Thoracic aorta (tissue), 2 donors: ENCODE measurements around the gene CERS1. TPM values are rescaled to one million over a fixed set of nuclear protein-coding genes. Genes with fewer than 3 reads are reported as not detected.

Source experiments
- ATAC-seq: fragments of 150-250 bp; one replicate; pipeline ENCODE4 v1.8.0; 2017; ENCODE audit warnings: low read depth; ENCODE audit not compliant: insufficient number of reproducible peaks, low FRiP score
- DNase-seq: peaks from one replicate; pipeline ENCODE4 v3.0.0-alpha.2; 2020; ENCODE audit warnings: low spot score
- H3K27ac ChIP-seq, 2 donors: fragments of 200-600 bp; sonication (generic); 1 replicate in 1 of 2; 2 replicates in 1 of 2; pipeline ENCODE4 v1.5.1; 2016; ENCODE audit warnings: mild to moderate bottlenecking in 2 of 2, moderate library complexity in 2 of 2
- H3K27me3 ChIP-seq: fragments of 200-600 bp; sonication (generic); replicated peaks from 2 replicates; pipeline ENCODE4 v1.6.0; 2016; ENCODE audit warnings: mild to moderate bottlenecking; ENCODE audit not compliant: insufficient read depth
- H3K36me3 ChIP-seq: fragments of 200-600 bp; sonication (generic); one replicate; pipeline ENCODE4 v1.5.1; 2016
- H3K4me1 ChIP-seq, 2 donors: fragments of 200-600 bp; sonication (generic); 1 replicate in 1 of 2; 2 replicates in 1 of 2; pipeline versions ENCODE4 v1.5.1 to v1.6.0; 2016; ENCODE audit warnings: low read depth in 2 of 2, mild to moderate bottlenecking in 1 of 2; ENCODE audit not compliant: control insufficient read depth in 1 of 2
- H3K4me3 ChIP-seq: fragments of 200-600 bp; sonication (generic); 2 replicates; pipeline ENCODE4 v1.5.1; 2016; ENCODE audit warnings: mild to moderate bottlenecking
- H3K9me3 ChIP-seq: fragments of 200-600 bp; sonication (generic); 2 replicates; pipeline ENCODE4 v1.5.1; 2016
- total RNA-seq, 2 donors: library from RNA; depleted of rRNA; stranded (reverse); fragments of >200 nt; gene quantifications; one replicate each; pipeline versions ENCODE4 v1.1.0 to v1.2.3, GENCODE V29; 2016
- TF ChIP-seq, protein P1 (sequence below): fragments of 200-600 bp; sonication (generic); IDR thresholded peaks from one replicate; pipeline ENCODE4 v1.5.1; 2019; ENCODE audit warnings: antibody characterized with exemption

CERS1 gene
- total RNA-seq, 2 donors from 2014 or later = 1.1 to 1.7 TPM

DNA sequence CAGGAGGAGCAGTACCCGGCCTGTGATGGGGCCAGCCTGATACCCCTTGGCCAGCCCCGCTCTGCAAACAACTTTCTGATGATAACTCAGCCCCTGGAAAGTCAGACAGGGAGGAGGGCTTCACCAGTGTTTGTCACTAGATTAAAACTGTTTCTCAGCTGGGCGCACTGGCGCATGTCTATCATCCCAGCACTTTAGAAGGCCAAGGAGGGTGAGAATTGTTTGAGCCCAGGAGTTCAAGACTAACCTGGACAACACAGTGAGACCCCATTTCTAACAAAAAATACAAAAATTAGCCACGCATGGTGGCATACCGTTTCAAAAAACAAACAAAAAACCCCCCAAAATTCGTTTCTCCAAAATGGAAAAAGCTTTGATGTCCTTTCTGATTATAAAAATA, 5.5 kb upstream of the CERS1 start:
- H3K36me3 ChIP-seq = peaks cover 49% of the 10 kb centered on the region
- peaks cover 2 to 3% of the 10 kb centered on the region in 2 donors for H3K4me1 ChIP-seq
- ATAC-seq (no peak), DNase-seq (no peak)
- H3K9me3 ChIP-seq = no peaks in the 10 kb centered on the region
- TF ChIP-seq, protein P1, sequence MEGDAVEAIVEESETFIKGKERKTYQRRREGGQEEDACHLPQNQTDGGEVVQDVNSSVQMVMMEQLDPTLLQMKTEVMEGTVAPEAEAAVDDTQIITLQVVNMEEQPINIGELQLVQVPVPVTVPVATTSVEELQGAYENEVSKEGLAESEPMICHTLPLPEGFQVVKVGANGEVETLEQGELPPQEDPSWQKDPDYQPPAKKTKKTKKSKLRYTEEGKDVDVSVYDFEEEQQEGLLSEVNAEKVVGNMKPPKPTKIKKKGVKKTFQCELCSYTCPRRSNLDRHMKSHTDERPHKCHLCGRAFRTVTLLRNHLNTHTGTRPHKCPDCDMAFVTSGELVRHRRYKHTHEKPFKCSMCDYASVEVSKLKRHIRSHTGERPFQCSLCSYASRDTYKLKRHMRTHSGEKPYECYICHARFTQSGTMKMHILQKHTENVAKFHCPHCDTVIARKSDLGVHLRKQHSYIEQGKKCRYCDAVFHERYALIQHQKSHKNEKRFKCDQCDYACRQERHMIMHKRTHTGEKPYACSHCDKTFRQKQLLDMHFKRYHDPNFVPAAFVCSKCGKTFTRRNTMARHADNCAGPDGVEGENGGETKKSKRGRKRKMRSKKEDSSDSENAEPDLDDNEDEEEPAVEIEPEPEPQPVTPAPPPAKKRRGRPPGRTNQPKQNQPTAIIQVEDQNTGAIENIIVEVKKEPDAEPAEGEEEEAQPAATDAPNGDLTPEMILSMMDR = no peak
- no peak overlapping the region for H3K4me3 ChIP-seq
- no peaks in the 10 kb centered on the region for H3K27me3 ChIP-seq
- no peak overlapping the region for H3K27ac ChIP-seq

DNA sequence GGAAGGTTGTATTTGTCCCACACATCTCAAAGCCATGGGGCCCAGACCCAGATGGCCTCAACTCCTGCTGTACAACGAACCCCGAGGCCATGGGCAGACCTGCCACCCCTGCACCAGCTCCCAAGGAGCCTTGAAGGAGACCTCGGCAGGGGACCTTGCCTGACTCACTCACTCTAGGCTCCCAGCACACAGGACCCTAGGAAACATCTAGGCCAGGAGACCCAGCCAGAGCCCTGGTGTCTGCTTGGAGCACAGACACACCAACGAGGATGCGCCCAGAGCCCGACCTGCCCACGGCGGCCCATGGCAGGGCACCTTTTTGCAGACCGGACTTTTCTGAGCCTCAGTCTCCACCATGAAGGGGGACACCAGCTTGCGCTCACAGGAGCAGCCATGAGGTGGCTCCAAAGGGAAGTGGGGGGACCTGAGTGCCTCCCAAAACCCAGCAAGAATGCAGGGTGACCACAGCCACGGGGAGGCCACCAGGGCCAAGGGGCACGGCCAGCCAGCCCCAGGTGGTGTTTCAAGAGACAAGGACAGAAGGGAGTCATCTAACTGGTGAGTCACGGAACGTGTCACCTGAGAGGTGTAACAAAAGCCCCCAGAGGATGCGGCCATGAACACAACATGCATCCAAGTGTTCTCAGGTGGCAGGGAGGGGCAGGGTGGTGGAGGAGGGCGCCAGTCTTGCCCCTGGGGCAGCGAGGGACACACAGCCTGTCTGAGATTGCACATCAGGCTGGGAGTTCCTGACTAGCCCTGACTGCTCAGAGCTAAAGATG, 4.9 kb upstream of the CERS1 start:
- DNase-seq (no peak), ATAC-seq (no peak)
- Histone ChIP-seq H3K27ac (no peak overlapping the region), H3K27me3 (no peaks in the 10 kb centered on the region), H3K36me3 (peaks cover 43% of the 10 kb centered on the region), H3K4me3 (no peak overlapping the region), H3K9me3 (no peaks in the 10 kb centered on the region), H3K4me1 (peaks cover 3 to 6% of the 10 kb centered on the region in 2 donors)
- TF ChIP-seq, protein P1 = no peak

DNA sequence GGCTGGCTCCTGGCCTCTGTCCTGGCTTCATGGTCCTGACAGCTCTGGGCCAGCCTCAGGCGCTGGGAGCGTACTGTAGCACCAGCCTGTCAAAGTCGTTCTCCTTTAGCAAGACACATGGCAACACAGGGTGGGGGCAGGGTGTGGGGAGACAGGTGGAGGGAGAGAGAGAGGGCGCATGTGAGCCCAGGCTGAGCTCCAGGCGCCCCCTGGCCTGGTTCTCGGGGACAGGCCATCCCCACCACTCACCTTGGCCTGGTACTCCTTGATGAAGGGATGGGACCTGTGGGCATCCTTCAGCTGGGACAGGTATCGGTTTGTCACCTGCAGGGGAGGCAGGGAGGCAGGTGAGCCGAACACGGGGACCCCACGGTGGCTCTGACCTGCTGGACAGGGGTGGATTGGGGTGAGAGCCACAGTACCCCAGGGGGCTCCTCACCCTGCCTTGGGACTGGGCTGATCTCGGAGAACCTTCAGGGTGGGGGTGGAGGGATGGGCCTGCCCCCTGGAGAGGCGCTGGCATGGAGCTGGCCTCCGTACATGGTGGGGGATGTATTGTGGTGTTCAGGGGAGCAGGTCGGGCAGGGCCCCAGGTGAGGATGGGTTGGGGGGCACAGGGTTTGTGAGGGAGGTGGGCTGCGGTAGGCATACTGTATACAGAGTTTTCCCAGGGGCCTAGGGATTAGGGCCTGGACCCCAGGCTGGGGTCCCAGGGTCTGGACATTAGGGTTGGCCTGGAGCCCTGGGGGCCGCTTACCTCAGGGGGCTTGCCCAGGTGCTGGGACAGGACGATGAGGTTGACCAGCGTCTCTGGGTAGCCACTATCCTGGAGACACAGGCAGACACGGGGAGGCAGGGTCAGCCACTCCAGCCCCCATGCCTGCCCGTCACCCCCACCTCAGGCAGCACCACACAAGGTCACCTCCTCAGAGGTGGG, 3.9 kb upstream of the CERS1 start:
- Histone ChIP-seq H3K9me3 (no peaks in the 10 kb centered on the region), H3K27me3 (no peaks in the 10 kb centered on the region), H3K4me3 (no peak overlapping the region), H3K36me3 (peaks cover 33% of the 10 kb centered on the region), H3K4me1 (peaks cover 3 to 15% of the 10 kb centered on the region in 2 donors), H3K27ac (no peak overlapping the region)
- TF ChIP-seq, protein P1 = no peak
- ATAC-seq = no peak
- no peak for DNase-seq

DNA sequence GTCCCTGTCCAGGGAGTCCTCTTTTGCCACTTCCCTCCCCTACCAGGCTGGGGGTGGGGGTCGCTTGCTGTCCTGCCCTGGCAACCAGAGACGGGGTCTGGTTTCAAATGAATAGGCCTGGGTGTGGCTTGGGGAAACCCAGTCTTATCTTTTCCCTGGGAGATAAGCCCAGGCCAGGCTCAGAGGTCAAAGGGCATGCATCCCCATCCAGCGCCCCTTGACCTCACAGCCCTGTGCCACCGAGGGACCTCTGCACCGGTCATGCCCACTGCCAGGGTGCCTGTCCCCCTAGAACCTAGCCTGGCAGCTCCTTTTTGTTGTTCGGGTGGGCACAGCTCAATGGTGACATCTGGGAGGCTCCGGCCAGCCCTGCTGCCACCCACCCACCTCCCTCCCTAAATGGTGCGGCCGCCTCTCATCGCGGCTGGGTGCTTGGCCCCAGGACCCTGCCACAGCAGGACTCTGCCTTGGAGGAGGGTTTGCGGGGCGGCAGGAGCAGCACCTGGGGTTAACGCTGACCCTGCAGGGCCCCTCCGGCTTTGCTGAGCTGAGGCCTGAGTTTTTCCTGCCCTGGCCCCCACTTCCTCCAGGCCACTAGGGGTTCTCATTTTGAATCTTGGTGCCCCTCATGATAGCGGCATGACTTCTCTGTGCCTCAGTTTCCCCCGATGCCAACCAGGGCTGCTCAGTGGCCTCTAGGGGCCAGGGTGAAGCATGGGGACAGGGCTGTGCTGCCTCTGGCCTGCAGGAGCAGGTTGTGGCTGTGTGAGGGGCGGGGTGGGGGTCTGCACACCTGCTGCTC, 2.9 kb upstream of the CERS1 start:
- Histone ChIP-seq H3K27me3 (no peaks in the 10 kb centered on the region), H3K4me1 (peaks cover 3 to 21% of the 10 kb centered on the region in 2 donors), H3K4me3 (no peak overlapping the region), H3K36me3 (peaks cover 28% of the 10 kb centered on the region), H3K27ac (no peak overlapping the region), H3K9me3 (no peaks in the 10 kb centered on the region)
- DNase-seq (no peak), ATAC-seq (no peak)
- TF ChIP-seq, protein P1 = no peak
